H9 (cell line): ENCODE results near the gene PARD3. TPM values are rescaled to one million over a fixed set of nuclear protein-coding genes. Genes with fewer than 3 reads are reported as not detected.

Experiments used
- DNase-seq: peaks from one replicate; pipeline ENCODE4 v3.0.0-alpha.2; 2017
- H2AFZ ChIP-seq: one replicate; pipeline ENCODE4 v1.6.1; 2013; ENCODE audit warnings: mild to moderate bottlenecking, low read length, control low read depth, moderate library complexity
- H2AK5ac ChIP-seq: 2 replicates; pipeline ENCODE4 v1.6.1; 2013; ENCODE audit warnings: low read length, control low read depth, mixed read lengths; ENCODE audit not compliant: insufficient read length
- H2BK120ac ChIP-seq: one replicate; pipeline ENCODE4 v1.6.1; 2013; ENCODE audit warnings: low read depth, mild to moderate bottlenecking, low read length, control low read depth, inconsistent platforms; ENCODE audit not compliant: poor library complexity, severe bottlenecking
- H2BK12ac ChIP-seq: 2 replicates; pipeline ENCODE4 v1.6.1; 2013; ENCODE audit warnings: low read length, control low read depth, mixed read lengths, low read depth; ENCODE audit not compliant: insufficient read length
- H2BK15ac ChIP-seq: 2 replicates; pipeline ENCODE4 v1.6.1; 2013; ENCODE audit warnings: low read depth, low read length, control low read depth
- H2BK20ac ChIP-seq: one replicate; pipeline ENCODE4 v1.6.1; 2013; ENCODE audit warnings: low read depth, mild to moderate bottlenecking, low read length, control low read depth, inconsistent platforms; ENCODE audit not compliant: poor library complexity, severe bottlenecking
- H2BK5ac ChIP-seq: 2 replicates; pipeline ENCODE4 v1.6.1; 2013; ENCODE audit warnings: low read length, control low read depth, mixed read lengths; ENCODE audit not compliant: insufficient read length
- H3K14ac ChIP-seq: 2 replicates; pipeline ENCODE4 v1.6.1; 2013; ENCODE audit warnings: low read length, control low read depth; ENCODE audit not compliant: insufficient read depth
- H3K18ac ChIP-seq: 2 replicates; pipeline ENCODE4 v1.6.1; 2013; ENCODE audit warnings: low read depth, mild to moderate bottlenecking, mixed read lengths, low read length, control low read depth; ENCODE audit not compliant: insufficient read length
- H3K23ac ChIP-seq: 2 replicates; pipeline ENCODE4 v1.6.1; 2013; ENCODE audit warnings: low read length, control low read depth, mixed read lengths, low read depth; ENCODE audit not compliant: insufficient read length
- H3K23me2 ChIP-seq: 2 replicates; pipeline ENCODE4 v1.6.1; 2013; ENCODE audit warnings: low read depth, mild to moderate bottlenecking, mixed read lengths, low read length, control low read depth; ENCODE audit not compliant: insufficient read length, poor library complexity, severe bottlenecking
- H3K27ac ChIP-seq: 2 replicates; pipeline ENCODE4 v1.5.1; 2013; ENCODE audit warnings: low read length, control low read depth, mixed read lengths, low read depth; ENCODE audit not compliant: insufficient read length
- H3K27me3 ChIP-seq: 2 replicates; pipeline ENCODE4 v1.6.1; 2013; ENCODE audit warnings: low read length, control low read depth, inconsistent platforms; ENCODE audit not compliant: insufficient read depth
- H3K4ac ChIP-seq: 2 replicates; pipeline ENCODE4 v1.6.1; 2013; ENCODE audit warnings: low read depth, mild to moderate bottlenecking, control low read depth, inconsistent platforms, low read length, moderate library complexity
- H3K4me1 ChIP-seq: 2 replicates; pipeline ENCODE4 v1.6.1; 2013; ENCODE audit warnings: low read length, control low read depth, inconsistent platforms; ENCODE audit not compliant: insufficient read depth
- H3K4me2 ChIP-seq: 2 replicates; pipeline ENCODE4 v1.6.1; 2013; ENCODE audit warnings: low read length, control low read depth, mixed read lengths; ENCODE audit not compliant: insufficient read length, insufficient read depth
- H3K56ac ChIP-seq: 2 replicates; pipeline ENCODE4 v1.6.1; 2013; ENCODE audit warnings: low read depth, mild to moderate bottlenecking, mixed read lengths, low read length, control low read depth; ENCODE audit not compliant: insufficient read length
- H3K79me1 ChIP-seq: 2 replicates; pipeline ENCODE4 v1.6.1; 2013; ENCODE audit warnings: low read depth, mild to moderate bottlenecking, moderate library complexity, low read length, control low read depth, inconsistent platforms; ENCODE audit not compliant: insufficient read depth, poor library complexity, severe bottlenecking
- H3K79me2 ChIP-seq: 2 replicates; pipeline ENCODE4 v1.6.1; 2013; ENCODE audit warnings: low read length, control low read depth, inconsistent platforms; ENCODE audit not compliant: insufficient read depth
- H3K9ac ChIP-seq: 2 replicates; pipeline ENCODE4 v1.6.1; 2013; ENCODE audit warnings: low read length, control low read depth, mixed read lengths; ENCODE audit not compliant: insufficient read length; ENCODE audit errors: extremely low read depth
- H3K9me3 ChIP-seq: one replicate; pipeline ENCODE4 v1.6.1; 2013; ENCODE audit warnings: low read depth, low read length, inconsistent platforms; ENCODE audit not compliant: control insufficient read depth
- H3T11ph ChIP-seq: one replicate; pipeline ENCODE4 v1.6.1; 2013; ENCODE audit warnings: mild to moderate bottlenecking, low read length, control low read depth, inconsistent platforms
- H4K20me1 ChIP-seq: one replicate; pipeline ENCODE4 v1.6.1; 2013; ENCODE audit not compliant: control insufficient read depth, insufficient read length, insufficient read depth
- H4K5ac ChIP-seq: 2 replicates; pipeline ENCODE4 v1.6.1; 2013; ENCODE audit warnings: low read depth, mild to moderate bottlenecking, mixed read lengths, low read length, control low read depth; ENCODE audit not compliant: insufficient read length
- H4K8ac ChIP-seq: replicated peaks from 2 replicates; pipeline ENCODE4 v1.6.1; 2013; ENCODE audit warnings: low read length, control low read depth, mixed read lengths, low read depth; ENCODE audit not compliant: insufficient read length
- H4K91ac ChIP-seq: 2 replicates; pipeline ENCODE4 v1.6.1; 2013; ENCODE audit warnings: low read depth, mild to moderate bottlenecking, moderate library complexity, mixed read lengths, low read length, control low read depth; ENCODE audit not compliant: insufficient read length
- H3K27ac Mint-ChIP-seq, 3 experiments: 2 replicates in 2 of 3; 3 replicates in 1 of 3; pipeline ENCODE4 v1.8.0; 2020 to 2021; ENCODE audit warnings: mixed read lengths in 3 of 3, mild to moderate bottlenecking in 1 of 3, moderate library complexity in 1 of 3
- H3K27me3 Mint-ChIP-seq: 2 replicates; pipeline ENCODE4 v1.8.0; 2021; ENCODE audit warnings: low read depth, mild to moderate bottlenecking, moderate library complexity, mixed read lengths
- H3K36me3 Mint-ChIP-seq, 3 experiments: 2 replicates in 2 of 3; 3 replicates in 1 of 3; pipeline ENCODE4 v1.8.0; 2020 to 2021; ENCODE audit warnings: low read depth in 3 of 3, mixed read lengths in 3 of 3; ENCODE audit not compliant: insufficient read depth in 1 of 3
- H3K4me1 Mint-ChIP-seq, 2 experiments: 2 replicates each; pipeline ENCODE4 v1.8.0; 2020; ENCODE audit warnings: mixed read lengths in 2 of 2
- H3K4me3 Mint-ChIP-seq, 2 experiments: 2 replicates in 1 of 2; 3 replicates in 1 of 2; pipeline ENCODE4 v1.8.0; 2020 to 2021; ENCODE audit warnings: mild to moderate bottlenecking in 2 of 2, mixed read lengths in 2 of 2, moderate library complexity in 1 of 2
- H3K9me3 Mint-ChIP-seq, 2 experiments: 2 replicates in 1 of 2; 3 replicates in 1 of 2; pipeline ENCODE4 v1.8.0; 2020; ENCODE audit warnings: mild to moderate bottlenecking in 2 of 2, mixed read lengths in 2 of 2, moderate library complexity in 1 of 2
- WGBS: extraction: QIAGEN DNeasy Blood & Tissue Kit; methylation state at CpG from one replicate; pipeline ENCODE4 v1.1.7; 2013; ENCODE audit warnings: missing lambda C conversion rate, low lambda C conversion rate, mixed read lengths; ENCODE audit not compliant: insufficient read length; ENCODE audit errors: extremely low coverage; 5-methylcytosine and 5-hydroxymethylcytosine counted together
- total RNA-seq: library from RNA; stranded (reverse); gene quantifications from 2 replicates; pipeline ENCODE4 v1.2.1, GENCODE V29; 2021
- TF ChIP-seq, protein P1 (sequence below): fragments of 200-600 bp; sonication (generic); conservative IDR thresholded peaks from 3 replicates; pipeline ENCODE4 v1.8.0; 2021; ENCODE audit warnings: antibody characterized with exemption, mild to moderate bottlenecking

Gene PARD3
- total RNA-seq, 1 experiment from 2014 or later: 44.7 TPM

DNA sequence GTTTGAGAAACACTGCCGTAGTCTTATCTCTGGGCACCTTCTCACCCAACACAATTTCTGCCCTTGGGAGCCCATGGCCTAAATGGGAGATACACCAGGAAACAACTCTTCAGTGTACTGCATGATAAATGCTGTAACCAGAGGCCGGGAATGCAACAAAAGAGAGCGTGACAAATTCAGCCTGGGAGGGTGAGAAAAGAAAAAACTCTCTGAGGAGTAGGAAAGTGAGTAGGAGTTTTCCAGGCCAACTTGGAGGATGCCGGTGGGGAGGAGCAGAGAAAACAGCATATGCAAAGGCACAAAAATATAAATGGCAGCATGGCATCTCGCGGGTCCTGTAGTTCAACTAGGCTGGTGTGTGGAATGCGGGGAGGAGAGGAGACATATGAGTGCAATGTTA is 624.5 kb downstream of the PARD3 start:
- Mint-ChIP-seq H3K27ac (peak overlapping the region; percentile 0 to 5 (median 0); a peak in 5 of 7 replicates), H3K9me3 (no peaks in the 10 kb centered on the region), H3K36me3 (no peaks in the 10 kb centered on the region; a peak in 1 of 7 replicates), H3K4me3 (no peak overlapping the region), H3K4me1 (peaks cover 49 to 65% of the 10 kb centered on the region in 2 experiments), H3K27me3 (no peaks in the 10 kb centered on the region)
- Histone ChIP-seq H3K18ac (no peak overlapping the region), H4K8ac (no peak overlapping the region), H3K56ac (no peak overlapping the region), H3K79me2 (no peaks in the 10 kb centered on the region), H3K9ac (no peak overlapping the region), H3T11ph (no peak overlapping the region), H2BK12ac (no peak overlapping the region), H3K27ac (peak overlapping the region; percentile 44), H3K27me3 (no peaks in the 10 kb centered on the region), H2BK5ac (no peak overlapping the region), H2AFZ (no peak overlapping the region), H3K14ac (no peak overlapping the region), H3K23me2 (no peaks in the 10 kb centered on the region), H2BK120ac (no peak overlapping the region), H3K9me3 (no peaks in the 10 kb centered on the region), H2BK20ac (no peak overlapping the region), H4K5ac (no peak overlapping the region), H2AK5ac (no peak overlapping the region), H3K4me1 (peaks cover 18% of the 10 kb centered on the region; the same call in 1 of the 2 replicates), H4K91ac (no peak overlapping the region), H3K4ac (no peak overlapping the region), H3K23ac (no peak overlapping the region), H3K4me2 (no peak overlapping the region), H3K79me1 (no peaks in the 10 kb centered on the region), H2BK15ac (no peak overlapping the region), H4K20me1 (no peaks in the 10 kb centered on the region)
- no CpG with 5 or more reads among the region's 7 CpGs for WGBS
- TF ChIP-seq, protein P1, sequence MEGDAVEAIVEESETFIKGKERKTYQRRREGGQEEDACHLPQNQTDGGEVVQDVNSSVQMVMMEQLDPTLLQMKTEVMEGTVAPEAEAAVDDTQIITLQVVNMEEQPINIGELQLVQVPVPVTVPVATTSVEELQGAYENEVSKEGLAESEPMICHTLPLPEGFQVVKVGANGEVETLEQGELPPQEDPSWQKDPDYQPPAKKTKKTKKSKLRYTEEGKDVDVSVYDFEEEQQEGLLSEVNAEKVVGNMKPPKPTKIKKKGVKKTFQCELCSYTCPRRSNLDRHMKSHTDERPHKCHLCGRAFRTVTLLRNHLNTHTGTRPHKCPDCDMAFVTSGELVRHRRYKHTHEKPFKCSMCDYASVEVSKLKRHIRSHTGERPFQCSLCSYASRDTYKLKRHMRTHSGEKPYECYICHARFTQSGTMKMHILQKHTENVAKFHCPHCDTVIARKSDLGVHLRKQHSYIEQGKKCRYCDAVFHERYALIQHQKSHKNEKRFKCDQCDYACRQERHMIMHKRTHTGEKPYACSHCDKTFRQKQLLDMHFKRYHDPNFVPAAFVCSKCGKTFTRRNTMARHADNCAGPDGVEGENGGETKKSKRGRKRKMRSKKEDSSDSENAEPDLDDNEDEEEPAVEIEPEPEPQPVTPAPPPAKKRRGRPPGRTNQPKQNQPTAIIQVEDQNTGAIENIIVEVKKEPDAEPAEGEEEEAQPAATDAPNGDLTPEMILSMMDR: no peak
- DNase-seq: no peak
